ENCODE results near the gene PUM1.

DNA sequence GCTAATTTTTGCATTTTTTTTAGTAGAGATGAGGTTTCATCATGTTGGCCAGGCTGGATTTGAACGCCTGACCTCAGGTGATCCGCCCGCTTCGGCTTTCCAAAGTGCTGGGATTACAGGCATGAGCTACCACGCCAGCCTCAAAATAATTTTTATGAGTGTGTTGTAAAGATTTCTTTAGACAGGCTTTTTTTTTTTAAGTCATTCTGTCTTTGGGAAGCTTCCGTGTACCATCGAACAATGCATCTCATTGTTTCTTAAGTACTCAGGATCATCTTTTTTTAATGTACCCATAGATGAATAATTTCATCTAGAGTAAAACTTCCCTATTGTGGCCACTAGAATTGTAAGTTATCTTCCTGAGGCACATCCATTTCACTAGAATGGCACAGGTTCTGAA, 137.3 kb downstream of the PUM1 start:
- TF ChIP-seq, protein P1, sequence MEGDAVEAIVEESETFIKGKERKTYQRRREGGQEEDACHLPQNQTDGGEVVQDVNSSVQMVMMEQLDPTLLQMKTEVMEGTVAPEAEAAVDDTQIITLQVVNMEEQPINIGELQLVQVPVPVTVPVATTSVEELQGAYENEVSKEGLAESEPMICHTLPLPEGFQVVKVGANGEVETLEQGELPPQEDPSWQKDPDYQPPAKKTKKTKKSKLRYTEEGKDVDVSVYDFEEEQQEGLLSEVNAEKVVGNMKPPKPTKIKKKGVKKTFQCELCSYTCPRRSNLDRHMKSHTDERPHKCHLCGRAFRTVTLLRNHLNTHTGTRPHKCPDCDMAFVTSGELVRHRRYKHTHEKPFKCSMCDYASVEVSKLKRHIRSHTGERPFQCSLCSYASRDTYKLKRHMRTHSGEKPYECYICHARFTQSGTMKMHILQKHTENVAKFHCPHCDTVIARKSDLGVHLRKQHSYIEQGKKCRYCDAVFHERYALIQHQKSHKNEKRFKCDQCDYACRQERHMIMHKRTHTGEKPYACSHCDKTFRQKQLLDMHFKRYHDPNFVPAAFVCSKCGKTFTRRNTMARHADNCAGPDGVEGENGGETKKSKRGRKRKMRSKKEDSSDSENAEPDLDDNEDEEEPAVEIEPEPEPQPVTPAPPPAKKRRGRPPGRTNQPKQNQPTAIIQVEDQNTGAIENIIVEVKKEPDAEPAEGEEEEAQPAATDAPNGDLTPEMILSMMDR (IDR thresholded peaks at IDR 0.05): no peak
- no peak for TF ChIP-seq POLR2A (IDR thresholded peaks at IDR 0.05; ENCODE audit: low read depth)

All from esophagus muscularis mucosa (tissue), 3 donors.